ENCODE measurements around the gene SMIM10L2A. TPM values are rescaled to one million over a fixed set of nuclear protein-coding genes. Genes with fewer than 3 reads are reported as not detected.

Gene SMIM10L2A
- total RNA-seq, 1 donor, result under 0.01 TPM

- Histone ChIP-seq H3K9me3 (ENCODE audit: low read depth, low read length) (no peaks in the 10 kb centered on the region), H3K27ac (ENCODE audit: low read depth, low read length) (no peak overlapping the region), H3K4me2 (ENCODE audit: insufficient read depth, low read length) (no peak overlapping the region), H3K4me1 (ENCODE audit: insufficient read depth, low read length) (no peaks in the 10 kb centered on the region), H2AFZ (ENCODE audit: low read length) (no peak overlapping the region), H3K27me3 (ENCODE audit: insufficient read depth, low read length) (no peaks in the 10 kb centered on the region), H3K79me2 (ENCODE audit: insufficient read depth, low read length) (no peaks in the 10 kb centered on the region), H4K20me1 (ENCODE audit: insufficient read depth, low read length) (no peaks in the 10 kb centered on the region), H3K4me3 (ENCODE audit: insufficient read depth, low read length) (no peak overlapping the region), H3K36me3 (ENCODE audit: insufficient read depth, low read length) (no peaks in the 10 kb centered on the region)
- peak; percentile 42 for TF ChIP-seq CTCF (IDR thresholded peaks at IDR 0.05; ENCODE audit: extremely low read depth, low read depth, low read length)
- no peak for DNase-seq (ENCODE audit: insufficient read length, low spot score, missing footprints)
Observed at GRCh38 chrX:135477576-135477975, 55.8 kb downstream of the SMIM10L2A start.

Small RNA genes within 50 kb of the gene (small RNA-seq; reads per million reads assigned to genes)
- not detected for gene RNA5SP515

Other genes with a start within 250 kb of the SMIM10L2A start
- not detected in 2 replicates for gene ETDA, start 169.9 kb upstream of the SMIM10L2A start, total RNA-seq
- not detected in 2 replicates for gene ETDC, start 112.5 kb upstream of the SMIM10L2A start, total RNA-seq
- 7.7 and 8.3 TPM in 2 replicates for gene ZNF75D, start 77.8 kb upstream of the SMIM10L2A start, total RNA-seq
- 11.6 and 14.7 TPM in 2 replicates for gene ZNF449, start 77.1 kb upstream of the SMIM10L2A start, total RNA-seq
- 4.4 and 4.7 TPM in 2 replicates for gene INTS6L, start 98.7 kb downstream of the SMIM10L2A start, total RNA-seq